OCI-LY3 (cell line): ENCODE results near the gene SFT2D3.

Source experiments
- CTCF ChIP-seq: fragments of 200-600, 300-600 bp; sonication (generic); IDR thresholded peaks from 2 replicates; pipeline ENCODE4 v1.5.1; 2014; ENCODE audit warnings: antibody characterized with exemption, low read length, low read depth
- EZH2phosphoT487 ChIP-seq: fragments of 200-600 bp; shearing (Covaris generic); IDR thresholded peaks from 2 replicates; pipeline ENCODE4 v1.6.1; 2018; ENCODE audit warnings: antibody characterized with exemption, mixed run types, low read depth

GRCh38 chr2:127704641-127705390, 3.5 kb downstream of the SFT2D3 start:
- TF ChIP-seq CTCF (no peak), EZH2phosphoT487 (no peak)
